ENCODE results near the gene BOLA3.

BOLA3 gene

DNA sequence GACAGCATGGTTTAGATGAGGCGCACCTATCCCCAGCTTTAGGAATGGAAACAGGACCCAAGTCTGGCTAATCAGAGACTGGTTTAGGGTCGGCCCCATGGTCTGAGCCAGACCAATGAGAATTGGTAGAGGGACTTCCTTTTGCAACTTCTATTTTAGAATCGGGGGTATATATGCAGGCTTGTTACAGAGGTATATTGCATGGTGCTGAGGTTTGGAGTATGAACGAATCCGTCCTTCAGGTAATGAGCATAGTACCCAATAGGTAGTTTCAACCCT, 1.5 kb upstream of the BOLA3 start:
- DNase-seq (ENCODE audit: low read depth) = peak; percentile 19
- H3K4me3 ChIP-seq (ENCODE audit: low read depth, low read length) = no peak overlapping the region
- TF ChIP-seq CTCF (IDR thresholded peaks at IDR 0.05; ENCODE audit: insufficient read depth, low read depth, low read length, missing control alignments) = no peak

GRCh38 chr2:74148457-74149246, 940 bp upstream of the BOLA3 start:
- TF ChIP-seq CTCF (IDR thresholded peaks at IDR 0.05; ENCODE audit: insufficient read depth, low read depth, low read length, missing control alignments) = no peak
- H3K4me3 ChIP-seq (ENCODE audit: low read depth, low read length) = peak overlapping the region; percentile 63
- DNase-seq (ENCODE audit: low read depth) = no peak

DNA sequence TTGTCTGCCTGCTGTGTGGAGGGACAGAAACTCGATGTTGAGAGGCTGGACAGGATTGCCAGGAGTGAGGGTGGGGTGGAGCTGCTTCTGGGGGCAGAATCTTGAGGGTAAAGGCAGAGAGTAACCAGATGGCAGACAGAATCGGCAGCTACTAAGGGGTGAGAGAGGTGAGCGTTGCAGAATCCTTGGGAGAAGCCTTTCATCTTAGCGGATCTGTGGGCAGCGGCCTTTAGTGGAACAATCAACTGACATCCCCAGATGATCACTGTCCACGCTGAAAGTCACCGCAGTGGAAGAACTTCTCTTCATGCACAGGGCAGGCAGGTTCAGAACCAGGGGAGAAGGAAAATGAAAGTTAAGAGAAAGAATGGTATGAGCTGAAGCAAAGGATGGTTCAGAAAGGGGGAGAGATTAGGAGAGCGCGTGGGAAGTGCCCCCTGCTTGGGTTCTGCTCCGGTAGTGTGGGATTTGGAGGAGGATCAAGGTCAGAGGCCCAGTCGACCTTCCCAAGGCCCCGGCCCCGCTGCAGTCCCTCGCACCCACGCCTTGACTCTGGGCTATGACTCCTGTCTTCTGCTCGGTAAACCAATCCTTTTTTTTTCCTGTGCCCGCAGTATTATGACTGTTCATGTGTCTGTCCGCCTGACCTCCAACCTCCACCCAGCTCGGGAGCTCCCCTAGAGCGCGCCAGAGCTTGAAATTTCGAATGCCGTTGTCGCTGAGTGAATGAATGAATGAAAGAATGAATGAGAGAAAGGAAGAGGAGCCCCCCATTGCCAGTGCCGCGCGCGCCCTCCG, 584 bp downstream of the BOLA3 start:
- no peak for TF ChIP-seq CTCF (IDR thresholded peaks at IDR 0.05; ENCODE audit: insufficient read depth, low read depth, low read length, missing control alignments)
- peak overlapping the region; percentile 65 for H3K4me3 ChIP-seq (ENCODE audit: low read depth, low read length)
- peak; percentile 61 for DNase-seq (ENCODE audit: low read depth)

- no peak for DNase-seq (ENCODE audit: low read depth)
- no peak for TF ChIP-seq CTCF (IDR thresholded peaks at IDR 0.05; ENCODE audit: insufficient read depth, low read depth, low read length, missing control alignments)
- no peak overlapping the region for H3K4me3 ChIP-seq (ENCODE audit: low read depth, low read length)
These were observed 5.4 kb downstream of the BOLA3 start for GRCh38 chr2:74142340-74142739.

- H3K4me3 ChIP-seq (ENCODE audit: low read depth, low read length) = no peak overlapping the region
- DNase-seq (ENCODE audit: low read depth) = no peak
- no peak for TF ChIP-seq CTCF (IDR thresholded peaks at IDR 0.05; ENCODE audit: insufficient read depth, low read depth, low read length, missing control alignments)
These were observed 8.9 kb downstream of the BOLA3 start for GRCh38 chr2:74138600-74139323.

DNA sequence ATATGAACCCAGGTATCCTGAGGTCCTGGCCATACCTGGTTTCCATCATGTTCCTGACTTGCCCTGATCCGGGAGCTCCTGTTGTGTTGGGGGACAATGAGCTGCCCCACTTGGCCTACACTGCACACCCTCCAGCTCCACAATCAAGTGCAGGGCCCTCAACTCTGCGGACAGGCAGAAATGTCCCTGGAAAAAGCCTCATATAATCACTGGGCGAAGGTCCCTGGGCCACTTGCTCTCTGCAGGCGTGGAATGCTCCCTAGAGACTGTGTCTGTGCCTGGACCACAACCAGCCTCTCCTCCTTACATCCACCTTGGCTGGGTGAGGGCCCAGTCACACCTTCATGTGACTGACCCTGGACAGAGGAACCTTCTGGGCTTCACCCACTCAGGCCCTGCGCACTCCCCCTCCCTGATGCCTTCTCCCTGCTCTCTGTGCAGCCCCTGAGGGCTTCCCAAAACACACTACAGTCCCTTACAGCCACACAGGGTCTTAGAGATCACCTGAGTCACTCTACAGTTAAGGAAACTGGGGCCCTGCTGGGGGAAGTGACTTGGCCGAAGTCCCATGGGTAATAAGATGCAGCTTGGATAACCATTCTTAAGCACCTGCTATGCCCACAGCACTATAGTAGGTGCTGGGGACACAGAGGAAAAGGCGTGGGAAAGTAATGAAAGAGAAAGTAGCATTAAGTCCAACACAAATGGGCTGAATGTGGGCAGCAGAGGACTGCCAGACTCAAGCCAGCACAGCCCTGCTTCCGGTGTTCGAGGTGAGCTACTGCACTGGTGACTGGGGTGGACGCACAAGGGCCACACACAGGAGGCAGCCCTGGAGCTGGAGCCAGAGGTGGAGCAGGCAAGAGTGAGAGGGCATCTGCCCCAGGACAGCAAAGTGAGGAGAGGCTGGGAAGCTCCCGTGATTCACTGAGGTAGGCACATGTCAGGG, 9.8 kb downstream of the BOLA3 start:
- TF ChIP-seq CTCF (IDR thresholded peaks at IDR 0.05; ENCODE audit: insufficient read depth, low read depth, low read length, missing control alignments) = no peak
- H3K4me3 ChIP-seq (ENCODE audit: low read depth, low read length) = no peak overlapping the region
- no peak for DNase-seq (ENCODE audit: low read depth)

Measured in GM12865 (cell line).